Motor neuron (in vitro differentiated cells): Measurements from ENCODE around the gene CALD1. TPM values are rescaled to one million over a fixed set of nuclear protein-coding genes. Genes with fewer than 3 reads are reported as not detected.
"Not testable (repeated sequence)": the region's sequence is repeated elsewhere in the genome, so short reads cannot be mapped to it uniquely, and the experiment has no call there.

Experiments used
- ATAC-seq, 8 experiments: fragments of 200-7000 bp; cut with Tn5 transposase; replicated peaks in 6 of 8; 2 replicates each; pipeline ENCODE4 v1.8.0; 2021; ENCODE audit warnings: mild to moderate bottlenecking in 8 of 8, moderate library complexity in 8 of 8
- H3K27ac ChIP-seq, 2 donors: fragments of 250-450 bp; sonication (Bioruptor Pico); 2 replicates each; pipeline ENCODE4 v1.9.0; 2021; ENCODE audit warnings: antibody characterized with exemption in 2 of 2, mild to moderate bottlenecking in 2 of 2, moderate library complexity in 1 of 2
- H3K4me1 ChIP-seq, 2 donors: fragments of 250-450 bp; sonication (Bioruptor Pico); replicated peaks in 1 of 2; 2 replicates each; pipeline ENCODE4 v1.6.1; 2021; ENCODE audit warnings: antibody characterized with exemption in 2 of 2, mild to moderate bottlenecking in 2 of 2, moderate library complexity in 1 of 2
- H3K4me3 ChIP-seq, 5 donors: fragments of 250-450 bp; sonication (Bioruptor Pico); 2 replicates each; pipeline ENCODE4 v1.9.0; 2021; ENCODE audit warnings: antibody characterized with exemption in 5 of 5, mild to moderate bottlenecking in 5 of 5, moderate library complexity in 4 of 5
- WGBS, 10 experiments: fragments of 450-650 bp; shearing (Covaris generic); methylation state at CpG; one replicate each; pipeline ENCODE4 v1.0.0; 2022; 5-methylcytosine and 5-hydroxymethylcytosine counted together
- in situ Hi-C, 9 experiments: fragments of 400-800 bp; cut with MboI; loops; one replicate each; pipeline ENCODE4 v1.15.0; 2021; ENCODE audit warnings: low sequenced_read_pairs in 9 of 9, low pct_unique_long_range_greater_than_20kb in 2 of 9; ENCODE audit not compliant: unreplicated experiment in 9 of 9
- total RNA-seq, 8 experiments: library from RNA; unstranded; fragments of 300-600 nt; gene quantifications; 2 replicates each; pipeline versions ENCODE4 v1.2.3 to v1.2.4, GENCODE V29; 2022

CALD1 gene
- total RNA-seq, 8 experiments from 2014 or later = 6.9 to 204 (median 64.7) TPM

DNA sequence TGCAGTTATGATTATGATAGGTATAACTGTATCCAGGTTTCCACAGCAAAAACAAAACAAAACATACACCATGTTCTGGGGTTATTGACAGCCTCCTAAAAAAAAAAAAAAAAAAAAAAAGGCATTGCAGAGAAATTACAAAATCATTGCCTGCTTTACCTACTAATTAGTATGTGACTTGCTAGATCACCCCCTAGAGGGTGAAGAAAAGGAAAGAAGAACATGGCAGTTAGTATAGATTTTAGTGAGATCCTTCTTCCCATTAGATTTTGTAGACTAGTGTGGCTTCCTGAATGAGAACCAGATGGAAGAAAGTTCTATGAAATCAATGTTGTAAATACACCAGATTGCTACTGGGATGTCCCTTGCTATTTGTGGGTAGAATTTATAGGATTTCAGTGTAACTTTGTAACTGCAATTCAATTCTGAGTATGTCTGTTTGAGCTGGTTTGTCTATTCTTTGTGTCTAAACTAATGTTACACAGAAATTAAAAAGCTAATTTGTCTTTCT is 182.9 kb downstream of the CALD1 start:
- ATAC-seq = no peak
- in situ Hi-C loops = loop anchor here in 3 of 9 experiments (25.0 kb wide), 3 partner anchors 200 to 525 kb away; partner anchors contain the start of gene CYREN (in 1 of the 3)
- Histone ChIP-seq H3K27ac (no peak overlapping the region), H3K4me1 (no peaks in the 10 kb centered on the region), H3K4me3 (no peak overlapping the region)

GRCh38 chr7:134963036-134963435 is 183.6 kb downstream of the CALD1 start:
- Histone ChIP-seq H3K4me3 (no peak overlapping the region), H3K4me1 (no peaks in the 10 kb centered on the region), H3K27ac (no peak overlapping the region)
- WGBS, 10 experiments = 23 to 94% (median 87%) methylated on average over 3 to 4 of the region's 4 CpGs; no CpG with 5 or more reads in 1 of the 10 experiments
- ATAC-seq = no peak
- in situ Hi-C loops = loop anchor here in 3 of 9 experiments (25.0 kb wide), 3 partner anchors 199 to 526 kb away; partner anchors contain the start of gene CYREN (in 1 of the 3)

DNA sequence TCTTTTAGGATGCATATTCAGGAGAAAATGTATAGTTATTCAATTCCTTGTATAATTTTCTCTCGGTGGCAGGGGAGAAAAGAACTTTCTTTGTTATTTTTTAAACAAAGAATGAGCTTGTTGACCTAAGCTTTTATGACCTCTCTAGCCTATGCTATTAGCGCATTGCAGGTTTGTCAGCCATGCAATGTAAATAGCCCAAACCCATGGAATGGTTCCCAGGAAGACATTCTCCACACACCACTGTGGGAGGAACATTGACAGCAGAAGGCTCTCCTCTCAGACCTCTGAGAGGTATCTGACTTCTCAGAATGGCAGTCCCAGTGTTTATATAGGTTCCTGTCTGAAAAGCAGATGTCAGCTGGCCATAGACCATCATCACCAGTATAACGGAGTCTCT is 187.3 kb downstream of the CALD1 start:
- WGBS, 10 experiments = 9 to 100% (median 57%) methylated on average over 1 to 3 of the region's 3 CpGs; no CpG with 5 or more reads in 2 of the 10 experiments
- Histone ChIP-seq H3K27ac (no peak overlapping the region), H3K4me1 (no peaks in the 10 kb centered on the region), H3K4me3 (no peak overlapping the region)
- ATAC-seq = peak in 1 of 8 experiments; percentile 20
- in situ Hi-C loops = loop anchor here in 3 of 9 experiments (25.0 kb wide), 3 partner anchors 196 to 529 kb away; partner anchors contain the start of gene CYREN (in 1 of the 3)

DNA sequence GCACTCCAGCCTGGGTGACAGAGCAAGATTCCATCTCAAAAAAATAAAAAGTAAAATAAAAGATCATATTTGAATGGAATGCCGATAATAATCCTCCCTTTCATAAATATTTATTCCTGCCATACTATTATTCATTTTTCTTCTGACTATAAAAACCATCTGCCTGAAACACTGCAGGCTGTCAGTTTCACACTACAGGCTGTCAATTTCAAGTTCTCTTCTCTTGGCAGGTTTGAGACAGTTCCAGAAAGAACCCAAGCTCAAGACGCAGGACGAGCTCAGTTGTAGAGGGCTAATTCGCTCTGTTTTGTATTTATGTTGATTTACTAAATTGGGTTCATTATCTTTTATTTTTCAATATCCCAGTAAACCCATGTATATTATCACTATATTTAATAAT is 188.7 kb downstream of the CALD1 start:
- H3K4me1 ChIP-seq = no peaks in the 10 kb centered on the region
- in situ Hi-C loops = loop anchor here in 3 of 9 experiments (25.0 kb wide), 3 partner anchors 194 to 531 kb away; partner anchors contain the start of gene CYREN (in 1 of the 3)
- ATAC-seq = peak in 1 of 8 experiments; percentile 37
- 74 to 100% (median 93%) methylated on average over 3 to 4 of the region's 4 CpGs; no CpG with 5 or more reads in 1 of the 10 experiments for WGBS, 10 experiments
- no peak overlapping the region for H3K4me3 ChIP-seq
- H3K27ac ChIP-seq = no peak overlapping the region

DNA sequence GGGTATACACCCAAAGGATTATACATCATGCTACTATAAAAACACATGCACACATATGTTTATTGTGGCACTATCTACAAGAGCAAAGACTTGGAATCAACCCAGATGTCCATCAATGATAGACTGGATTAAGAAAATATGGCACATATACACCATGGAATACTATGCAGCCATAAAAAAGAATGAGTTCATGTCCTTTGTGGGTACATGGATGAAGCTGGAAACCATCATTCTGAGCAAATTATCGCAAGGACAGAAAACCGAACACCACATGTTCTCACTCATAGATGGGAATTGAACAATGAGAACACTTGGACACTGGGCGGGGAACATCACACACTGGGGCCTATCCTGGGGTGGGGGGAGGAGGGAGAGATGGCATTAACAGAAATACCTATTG is 202.2 kb downstream of the CALD1 start:
- not testable (repeated sequence) for H3K4me1 ChIP-seq, H3K27ac ChIP-seq, ATAC-seq, H3K4me3 ChIP-seq
- in situ Hi-C loops = loop anchor here in 1 of 9 experiments (25.0 kb wide), 1 partner anchor 181 kb away; the partner anchor contains the start of gene CYREN
- WGBS, 10 experiments = 61 to 100% (median 90%) methylated on average over 2 to 3 of the region's 3 CpGs; no CpG with 5 or more reads in 6 of the 10 experiments

DNA sequence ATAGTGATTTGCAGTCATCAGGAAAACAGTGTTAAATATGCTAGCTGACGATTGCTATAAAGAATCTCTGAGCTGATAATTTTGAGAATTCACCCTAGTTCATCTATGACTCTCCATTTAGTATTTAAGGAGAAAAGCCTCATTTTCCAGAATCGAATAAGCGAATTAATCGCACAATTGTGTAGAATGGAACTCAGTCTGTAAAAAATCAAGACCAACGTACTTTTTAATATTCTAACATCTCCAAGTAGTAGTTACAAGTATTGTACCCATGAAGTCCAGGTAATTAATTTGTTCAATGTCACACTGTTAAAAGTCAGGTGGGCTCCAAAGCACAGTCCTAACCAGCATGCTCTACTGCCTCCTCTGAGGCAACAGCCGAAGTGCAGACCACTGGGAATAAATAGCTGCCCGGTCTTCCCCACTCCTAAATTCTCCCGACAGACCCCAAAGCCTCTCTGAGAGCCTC is 206.5 kb downstream of the CALD1 start:
- in situ Hi-C loops = loop anchor here in 1 of 9 experiments (25.0 kb wide), 1 partner anchor 176 kb away; the partner anchor contains the start of gene CYREN
- H3K27ac ChIP-seq = peak overlapping the region; percentile 84 to 88
- WGBS, 10 experiments = 40 to 97% (median 69%) methylated on average over 1 to 8 of the region's 8 CpGs
- peak overlapping the region; percentile 64 to 97 (median 94) for H3K4me3 ChIP-seq
- ATAC-seq = no peak
- peaks cover 4 to 19% of the 10 kb centered on the region in 2 donors for H3K4me1 ChIP-seq

GRCh38 chr7:134986363-134987251 is 207.2 kb downstream of the CALD1 start, which contains the start of gene AGBL3:
AGBL3 (plus strand) TSS chr7:134986508; CDS start chr7:134987934, 1,426 bp downstream.
- H3K27ac ChIP-seq = peak within 1 kb of the TSS; percentile 84 to 88
- in situ Hi-C loops = loop anchor here in 1 of 9 experiments (25.0 kb wide), 1 partner anchor 176 kb away; the partner anchor contains the start of gene CYREN
- peaks cover 4 to 19% of the 10 kb centered on the region in 2 donors for H3K4me1 ChIP-seq
- ATAC-seq = peak; percentile 97 to 99 (median 98)
- H3K4me3 ChIP-seq = peak within 1 kb of the TSS; percentile 64 to 97 (median 94)
- WGBS, 10 experiments = 0 to 3% (median 1%) methylated on average over 2 to 31 of the region's 70 CpGs; no CpG with 5 or more reads in 2 of the 10 experiments

GRCh38 chr7:134988161-134988560 is 208.7 kb downstream of the CALD1 start:
- Histone ChIP-seq H3K4me3 (no peak overlapping the region), H3K27ac (no peak overlapping the region), H3K4me1 (peaks cover 4 to 19% of the 10 kb centered on the region in 2 donors)
- in situ Hi-C loops = loop anchor here in 1 of 9 experiments (25.0 kb wide), 1 partner anchor 174 kb away; the partner anchor contains the start of gene CYREN
- no peak for ATAC-seq
- WGBS, 10 experiments = 54 to 98% (median 81%) methylated on average over 3 to 5 of the region's 5 CpGs; no CpG with 5 or more reads in 1 of the 10 experiments

DNA sequence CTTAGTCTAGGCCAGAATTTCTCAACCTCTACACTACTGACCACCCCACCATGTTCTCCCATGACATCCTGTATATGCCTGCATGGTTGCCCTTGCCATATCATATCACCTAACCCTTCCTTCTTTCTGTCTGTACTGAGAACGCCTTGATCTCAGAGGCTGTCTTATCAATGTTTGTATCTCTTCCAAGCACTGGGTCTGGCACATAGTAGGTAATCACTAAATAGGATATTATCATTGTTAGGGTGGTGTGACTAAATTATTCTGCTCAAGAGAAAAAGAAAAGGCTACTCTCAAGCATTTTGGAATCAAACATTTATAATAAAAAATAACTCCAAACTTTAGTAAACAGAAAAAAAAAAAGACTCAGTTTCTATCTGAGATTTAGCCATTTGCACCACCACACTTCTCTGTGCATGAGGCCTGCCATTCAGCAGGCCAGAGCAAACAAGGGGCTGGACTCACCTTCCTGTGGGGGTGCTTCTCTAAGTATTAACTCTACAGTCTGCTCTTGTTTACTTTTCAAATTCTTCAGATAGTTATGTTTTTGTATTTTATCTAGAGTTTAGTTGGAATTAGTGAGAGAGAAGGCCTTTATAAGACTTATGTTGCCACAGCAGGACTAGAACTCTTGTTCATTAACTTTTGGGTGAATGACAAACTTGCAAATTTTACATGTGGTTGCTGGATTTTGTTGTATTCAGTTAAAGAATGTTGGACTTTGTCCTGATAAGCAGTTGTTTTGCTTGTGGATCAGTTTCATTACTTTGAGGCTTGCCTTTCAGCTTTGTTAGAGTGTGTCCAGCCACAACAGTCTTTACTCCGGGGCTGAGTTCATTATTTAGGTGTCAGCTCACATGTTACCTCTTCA is 212.3 kb downstream of the CALD1 start:
- no peak overlapping the region for H3K27ac ChIP-seq
- peaks cover 0 to 15% of the 10 kb centered on the region in 2 donors for H3K4me1 ChIP-seq
- WGBS, 10 experiments = 80 to 100% (median 94%) methylated on average over 1 to 2 of the region's 2 CpGs; no CpG with 5 or more reads in 1 of the 10 experiments
- ATAC-seq = no peak
- in situ Hi-C loops = loop anchor here in 1 of 9 experiments (25.0 kb wide), 1 partner anchor 171 kb away; the partner anchor contains the start of gene CYREN
- no peak overlapping the region for H3K4me3 ChIP-seq

DNA sequence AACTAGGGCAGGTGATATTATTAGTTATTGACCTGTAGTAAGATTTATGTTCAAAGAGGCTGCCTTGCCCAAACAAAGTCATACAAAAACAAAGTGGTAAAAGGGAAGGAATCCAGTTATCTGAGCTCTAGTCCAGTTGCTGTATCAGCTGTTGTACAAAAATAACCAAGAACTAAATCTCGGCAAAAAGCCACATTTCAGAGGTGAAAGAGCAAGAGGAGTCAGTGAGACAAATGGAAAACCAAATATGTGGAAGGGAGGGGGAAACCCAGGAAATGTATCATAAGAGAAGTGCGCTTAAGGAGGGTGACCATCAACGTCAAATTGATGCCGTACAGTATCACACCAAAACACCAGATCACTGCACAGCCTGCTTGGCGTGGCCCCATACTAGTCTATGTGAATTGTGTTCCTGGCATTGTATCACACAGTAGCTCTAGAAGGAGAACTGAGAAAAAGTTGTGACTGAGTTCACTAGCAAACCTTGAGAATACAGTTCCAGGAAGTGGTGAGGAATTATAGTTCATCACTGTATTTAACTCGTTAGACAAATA is 213.3 kb downstream of the CALD1 start:
- Histone ChIP-seq H3K4me3 (no peak overlapping the region), H3K27ac (no peak overlapping the region), H3K4me1 (peaks cover 0 to 11% of the 10 kb centered on the region in 2 donors)
- WGBS, 10 experiments = 71 to 100% (median 96%) methylated on average over 1 to 6 of the region's 6 CpGs
- ATAC-seq = no peak
- in situ Hi-C loops = loop anchor here in 1 of 9 experiments (25.0 kb wide), 1 partner anchor 170 kb away; the partner anchor contains the start of gene CYREN

GRCh38 chr7:134993877-134994456 is 214.5 kb downstream of the CALD1 start:
- Histone ChIP-seq H3K4me3 (no peak overlapping the region), H3K4me1 (no peaks in the 10 kb centered on the region), H3K27ac (no peak overlapping the region)
- in situ Hi-C loops = loop anchor here in 1 of 9 experiments (25.0 kb wide), 1 partner anchor 168 kb away; the partner anchor contains the start of gene CYREN
- no peak for ATAC-seq
- 87 to 100% (median 100%) methylated on average over 1 to 2 of the region's 2 CpGs; no CpG with 5 or more reads in 2 of the 10 experiments for WGBS, 10 experiments
